OCI-LY7 (cell line): ENCODE results near the gene GFI1. TPM values are rescaled to one million over a fixed set of nuclear protein-coding genes. Genes with fewer than 3 reads are reported as not detected.

Experiments used
- BruUV-seq: library from RNA; stranded (reverse); fragments of 400-500 nt; replicated peaks from 2 replicates; lab custom pipeline; 2021; lab: Mats Ljungman, UMichigan
- CTCF ChIA-PET: fragments of 300-600 bp; sonication (Branson Sonifier 250); formaldehyde crosslinking; loops from one replicate; lab custom pipeline; 2022; ENCODE audit warnings: antibody characterized with exemption; ENCODE audit not compliant: unreplicated experiment; lab: Charles Lee
- POLR2A ChIA-PET: fragments of 300-600 bp; sonication (Branson Sonifier 250); formaldehyde crosslinking; loops from one replicate; lab custom pipeline; 2022; ENCODE audit warnings: antibody characterized with exemption; lab: Charles Lee
- DNase-seq: peaks from one replicate; pipeline ENCODE4 v3.0.0-alpha.2; 2015; ENCODE audit warnings: low spot score
- H2AFZ ChIP-seq: fragments of 200-600 bp; sonication (generic), shearing (Covaris generic); 2 replicates; pipeline ENCODE4 v1.6.1; 2014; ENCODE audit warnings: mild to moderate bottlenecking, antibody characterized with exemption, low read length, moderate library complexity
- H3K27ac ChIP-seq: fragments of 200-600 bp; sonication (generic); 2 replicates; pipeline ENCODE4 v1.5.1; 2014; ENCODE audit warnings: mixed run types, low read depth, mild to moderate bottlenecking, moderate library complexity, low read length, inconsistent platforms; ENCODE audit not compliant: poor library complexity, severe bottlenecking
- H3K36me3 ChIP-seq: fragments of 200-600 bp; sonication (generic); 2 replicates; pipeline ENCODE4 v1.6.1; 2014; ENCODE audit warnings: mild to moderate bottlenecking, antibody characterized with exemption, low read length, moderate library complexity, mixed read lengths; ENCODE audit not compliant: insufficient read depth
- H3K4me1 ChIP-seq: fragments of 200-600 bp; sonication (generic); 2 replicates; pipeline ENCODE4 v1.5.1; 2014; ENCODE audit warnings: mild to moderate bottlenecking, low read length; ENCODE audit not compliant: insufficient read depth, poor library complexity, severe bottlenecking
- H3K4me2 ChIP-seq: fragments of 200-600 bp; sonication (generic); 2 replicates; pipeline ENCODE4 v1.6.1; 2014; ENCODE audit warnings: mild to moderate bottlenecking, low read length
- H3K4me3 ChIP-seq: fragments of 200-600 bp; sonication (generic); 2 replicates; pipeline ENCODE4 v1.5.1; 2014; ENCODE audit warnings: mild to moderate bottlenecking, low read depth, low read length; ENCODE audit not compliant: poor library complexity, severe bottlenecking
- H3K79me2 ChIP-seq: fragments of 200-600 bp; sonication (generic); 2 replicates; pipeline ENCODE4 v1.6.1; 2016; ENCODE audit warnings: low read depth, mild to moderate bottlenecking, low read length, moderate library complexity, mixed read lengths; ENCODE audit not compliant: insufficient read depth
- H3K9me2 ChIP-seq: fragments of 200-600 bp; sonication (generic); 2 replicates; pipeline ENCODE4 v1.6.1; 2016; ENCODE audit warnings: mild to moderate bottlenecking, low read length, mixed read lengths; ENCODE audit not compliant: insufficient read depth
- H3K9me3 ChIP-seq: fragments of 200-600 bp; sonication (generic); 2 replicates; pipeline ENCODE4 v1.6.1; 2014; ENCODE audit warnings: mild to moderate bottlenecking, mixed run types, low read length, mixed read lengths
- H4K20me1 ChIP-seq: fragments of 200-600 bp; sonication (generic); 2 replicates; pipeline ENCODE4 v1.6.1; 2014; ENCODE audit warnings: mild to moderate bottlenecking, antibody characterized with exemption, low read length, moderate library complexity, mixed read lengths; ENCODE audit not compliant: insufficient read depth
- EZH2phosphoT487 ChIP-seq: fragments of 200-600 bp; sonication (generic); IDR thresholded peaks from 2 replicates; pipeline ENCODE4 v1.6.1; 2018; ENCODE audit warnings: low read depth, borderline replicate concordance, mild to moderate bottlenecking, mixed run types, antibody characterized with exemption, low read length, moderate library complexity, mixed read lengths
- intact Hi-C: fragments of 100-400 bp; cut with micrococcal nuclease; formaldehyde crosslinking; loops from one replicate; pipeline ENCODE4 v1.10.0; 2022; ENCODE audit not compliant: unreplicated experiment
- total RNA-seq, 2 experiments: library from RNA; depleted of rRNA in 1 of 2; stranded (reverse); fragments of >200 nt in 1 of 2; shearing (Covaris generic) in 1 of 2; gene quantifications; 2 replicates each; pipeline ENCODE4 v1.2.3, GENCODE V29; 2014 to 2022
- TF ChIP-seq, protein P1 (sequence below): fragments of 200-600 bp; sonication (generic); conservative IDR thresholded peaks from 2 replicates; pipeline ENCODE4 v1.5.1; 2014; ENCODE audit warnings: mild to moderate bottlenecking, antibody characterized with exemption, low read length, moderate library complexity, mixed read lengths

The GFI1 gene
- total RNA-seq, 2 experiments from 2014 or later, result 0.30 to 0.50 TPM

DNA sequence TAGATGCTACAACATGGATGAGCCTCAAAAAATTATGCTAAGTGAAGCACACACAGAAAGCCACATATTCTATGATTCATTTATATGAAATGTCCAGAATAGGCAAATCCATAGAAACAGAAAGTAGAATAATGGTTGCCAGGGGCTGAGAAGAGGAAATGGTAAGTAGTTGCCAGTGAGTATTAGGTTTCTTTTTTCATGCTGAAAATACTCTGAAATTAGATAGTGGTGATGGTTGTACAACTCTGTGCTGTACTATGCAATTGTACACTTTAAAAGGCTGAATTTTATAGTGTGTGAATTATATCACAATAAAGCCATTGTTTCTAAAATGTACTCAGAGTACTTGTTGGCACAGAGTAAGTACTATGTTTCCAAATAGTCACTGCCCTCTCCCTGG is 15.5 kb upstream of the GFI1 start:
- H4K20me1 ChIP-seq, result no peaks in the 10 kb centered on the region
- H3K4me3 ChIP-seq, result no peak overlapping the region
- H3K9me2 ChIP-seq, result no peaks in the 10 kb centered on the region
- H3K9me3 ChIP-seq, result no peaks in the 10 kb centered on the region
- CTCF ChIA-PET, result no interaction called here
- H3K36me3 ChIP-seq, result no peaks in the 10 kb centered on the region
- intact Hi-C loops, result no loop called here
- no peaks in the 10 kb centered on the region for H3K79me2 ChIP-seq
- no TSS peak for BruUV-seq
- no peak overlapping the region for H3K27ac ChIP-seq
- TF ChIP-seq, protein P1, sequence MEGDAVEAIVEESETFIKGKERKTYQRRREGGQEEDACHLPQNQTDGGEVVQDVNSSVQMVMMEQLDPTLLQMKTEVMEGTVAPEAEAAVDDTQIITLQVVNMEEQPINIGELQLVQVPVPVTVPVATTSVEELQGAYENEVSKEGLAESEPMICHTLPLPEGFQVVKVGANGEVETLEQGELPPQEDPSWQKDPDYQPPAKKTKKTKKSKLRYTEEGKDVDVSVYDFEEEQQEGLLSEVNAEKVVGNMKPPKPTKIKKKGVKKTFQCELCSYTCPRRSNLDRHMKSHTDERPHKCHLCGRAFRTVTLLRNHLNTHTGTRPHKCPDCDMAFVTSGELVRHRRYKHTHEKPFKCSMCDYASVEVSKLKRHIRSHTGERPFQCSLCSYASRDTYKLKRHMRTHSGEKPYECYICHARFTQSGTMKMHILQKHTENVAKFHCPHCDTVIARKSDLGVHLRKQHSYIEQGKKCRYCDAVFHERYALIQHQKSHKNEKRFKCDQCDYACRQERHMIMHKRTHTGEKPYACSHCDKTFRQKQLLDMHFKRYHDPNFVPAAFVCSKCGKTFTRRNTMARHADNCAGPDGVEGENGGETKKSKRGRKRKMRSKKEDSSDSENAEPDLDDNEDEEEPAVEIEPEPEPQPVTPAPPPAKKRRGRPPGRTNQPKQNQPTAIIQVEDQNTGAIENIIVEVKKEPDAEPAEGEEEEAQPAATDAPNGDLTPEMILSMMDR, result no peak
- TF ChIP-seq EZH2phosphoT487, result no peak
- no peak overlapping the region for H2AFZ ChIP-seq
- POLR2A ChIA-PET, result interaction anchor here (0.6 kb wide), 1 partner anchor 123 kb away, joined by 3 read pairs; no protein-coding TSS in a partner anchor
- H3K4me1 ChIP-seq, result peaks cover 12% of the 10 kb centered on the region
- DNase-seq, result no peak
- no peak overlapping the region for H3K4me2 ChIP-seq

DNA sequence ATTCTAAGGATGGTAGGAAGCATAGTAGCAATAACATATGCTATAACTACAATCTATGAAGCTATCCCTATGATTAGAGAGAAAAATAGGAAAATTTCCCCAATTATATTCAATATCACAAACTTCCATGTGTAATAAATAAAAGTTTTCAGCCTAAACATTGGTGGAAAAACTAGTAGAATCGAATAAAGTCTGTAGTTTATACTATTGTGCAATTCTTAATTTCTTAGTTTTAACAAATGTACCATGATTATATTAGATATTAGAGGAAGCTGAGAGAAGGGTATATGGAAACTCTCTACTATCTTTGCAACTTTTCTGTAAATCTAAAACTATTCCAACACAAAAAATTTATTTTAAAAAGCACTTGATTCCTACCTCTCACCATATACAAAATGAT is 13.8 kb upstream of the GFI1 start:
- BruUV-seq, result no TSS peak
- no peaks in the 10 kb centered on the region for H3K9me2 ChIP-seq
- no peak for DNase-seq
- intact Hi-C loops, result no loop called here
- ChIA-PET POLR2A (interaction anchor here (0.5 to 0.7 kb wide), 3 partner anchors 79 to 1071 kb away, joined by 3 read pairs; no protein-coding TSS in a partner anchor), CTCF (no interaction called here)
- no peak overlapping the region for H3K4me3 ChIP-seq
- H3K36me3 ChIP-seq, result no peaks in the 10 kb centered on the region
- TF ChIP-seq, protein P1, result no peak
- TF ChIP-seq EZH2phosphoT487, result no peak
- peaks cover 12% of the 10 kb centered on the region for H3K4me1 ChIP-seq
- no peak overlapping the region for H3K4me2 ChIP-seq
- H3K27ac ChIP-seq, result no peak overlapping the region
- H2AFZ ChIP-seq, result no peak overlapping the region
- H3K79me2 ChIP-seq, result no peaks in the 10 kb centered on the region
- no peaks in the 10 kb centered on the region for H3K9me3 ChIP-seq
- no peaks in the 10 kb centered on the region for H4K20me1 ChIP-seq

DNA sequence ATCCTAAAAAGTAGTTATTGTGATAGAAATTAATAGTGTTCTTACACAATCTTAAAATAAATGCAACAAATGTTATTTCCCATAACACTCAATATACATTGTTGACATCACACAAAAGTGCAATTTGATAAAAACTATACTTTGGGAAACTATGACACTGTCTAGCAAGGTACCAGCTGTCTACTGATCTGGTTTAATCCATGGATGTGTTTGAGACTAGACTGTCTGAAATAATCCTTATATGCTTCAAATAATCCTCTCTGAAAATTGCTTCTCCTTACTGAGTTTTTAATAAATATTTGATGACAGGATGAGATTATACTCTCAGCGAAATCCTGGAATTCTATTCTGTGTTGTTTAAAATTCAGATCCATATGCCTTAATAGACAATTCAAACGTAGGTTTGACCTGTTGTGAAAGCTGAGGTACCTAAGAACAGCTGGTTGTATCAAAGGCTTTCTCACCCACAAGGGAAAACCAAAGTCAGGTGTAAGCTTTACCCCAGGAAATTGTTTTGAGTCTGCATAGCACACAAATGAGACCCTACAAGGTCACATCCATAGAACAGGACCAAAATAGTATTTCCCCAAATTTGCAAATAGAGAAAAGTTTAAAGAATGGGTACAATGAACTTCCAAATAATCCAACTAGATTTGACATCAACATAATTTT is 8.8 kb upstream of the GFI1 start:
- CTCF ChIA-PET, result no interaction called here
- H3K4me2 ChIP-seq, result no peak overlapping the region
- no peaks in the 10 kb centered on the region for H3K9me2 ChIP-seq
- intact Hi-C loops, result no loop called here
- no peak overlapping the region for H2AFZ ChIP-seq
- H3K79me2 ChIP-seq, result no peaks in the 10 kb centered on the region
- no peak for DNase-seq
- no peak overlapping the region for H3K27ac ChIP-seq
- BruUV-seq, result no TSS peak
- POLR2A ChIA-PET, result no interaction called here
- no peaks in the 10 kb centered on the region for H3K9me3 ChIP-seq
- no peaks in the 10 kb centered on the region for H3K36me3 ChIP-seq
- TF ChIP-seq EZH2phosphoT487, result no peak
- H3K4me1 ChIP-seq, result no peaks in the 10 kb centered on the region
- H4K20me1 ChIP-seq, result no peaks in the 10 kb centered on the region
- H3K4me3 ChIP-seq, result no peak overlapping the region
